Omental fat pad (tissue), 4 donors: ENCODE data around the gene MTF1. TPM values are rescaled to one million over a fixed set of nuclear protein-coding genes. Genes with fewer than 3 reads are reported as not detected.
A peak's percentile ranks its signal among the peaks of the same experiment; 100 is the strongest.

Experiments used
- ATAC-seq: fragments of 150-250 bp; one replicate; pipeline ENCODE4 v1.9.1; 2016; ENCODE audit warnings: mild to moderate bottlenecking, moderate library complexity; ENCODE audit not compliant: low FRiP score
- DNase-seq: peaks from one replicate; pipeline ENCODE4 v3.0.0-alpha.2; 2019; ENCODE audit warnings: low spot score
- CTCF ChIP-seq, 3 donors: fragments of 450-650 bp; IDR thresholded peaks; one replicate each; pipeline ENCODE4 v1.5.1; 2016 to 2017; ENCODE audit warnings: antibody characterized with exemption in 3 of 3, mild to moderate bottlenecking in 3 of 3, moderate library complexity in 2 of 3
- total RNA-seq, 4 donors: library from RNA; depleted of rRNA; stranded (reverse); fragments of >200 nt; gene quantifications; one replicate each; pipeline ENCODE4 v1.1.0, GENCODE V29; 2016

Gene MTF1
- total RNA-seq, 4 donors from 2014 or later: 6.0 to 9.0 (median 7.2) TPM

GRCh38 chr1:37851782-37852210 is 7.6 kb downstream of the MTF1 start:
- no peak for TF ChIP-seq CTCF (IDR thresholded peaks at IDR 0.05)
- DNase-seq (no peak), ATAC-seq (no peak)

- no peak for TF ChIP-seq CTCF (IDR thresholded peaks at IDR 0.05)
- DNase-seq (no peak), ATAC-seq (no peak)
Observed at GRCh38 chr1:37851262-37851661, 8.1 kb downstream of the MTF1 start.

- DNase-seq (no peak), ATAC-seq (no peak)
- TF ChIP-seq CTCF (IDR thresholded peaks at IDR 0.05): no peak
Observed at GRCh38 chr1:37850352-37850955, 8.9 kb downstream of the MTF1 start.

GRCh38 chr1:37849480-37849879 is 9.9 kb downstream of the MTF1 start:
- ATAC-seq (no peak), DNase-seq (no peak)
- no peak for TF ChIP-seq CTCF (IDR thresholded peaks at IDR 0.05)

- DNase-seq: no peak
- no peak for ATAC-seq
- no peak for TF ChIP-seq CTCF (IDR thresholded peaks at IDR 0.05)
Observed at GRCh38 chr1:37846647-37847339, 12.6 kb downstream of the MTF1 start.

GRCh38 chr1:37845786-37846185 is 13.6 kb downstream of the MTF1 start:
- TF ChIP-seq CTCF (IDR thresholded peaks at IDR 0.05): no peak
- peak; percentile 22 for ATAC-seq
- DNase-seq: no peak
